ENCODE results near the gene LCN6. TPM values are rescaled to one million over a fixed set of nuclear protein-coding genes. Genes with fewer than 3 reads are reported as not detected.
"Not testable (repeated sequence)": the region's sequence is repeated elsewhere in the genome, so short reads cannot be mapped to it uniquely, and the experiment has no call there.

The LCN6 gene
- total RNA-seq, 4 donors from 2014 or later: 6.3 to 7.3 TPM; not detected in 2

DNA sequence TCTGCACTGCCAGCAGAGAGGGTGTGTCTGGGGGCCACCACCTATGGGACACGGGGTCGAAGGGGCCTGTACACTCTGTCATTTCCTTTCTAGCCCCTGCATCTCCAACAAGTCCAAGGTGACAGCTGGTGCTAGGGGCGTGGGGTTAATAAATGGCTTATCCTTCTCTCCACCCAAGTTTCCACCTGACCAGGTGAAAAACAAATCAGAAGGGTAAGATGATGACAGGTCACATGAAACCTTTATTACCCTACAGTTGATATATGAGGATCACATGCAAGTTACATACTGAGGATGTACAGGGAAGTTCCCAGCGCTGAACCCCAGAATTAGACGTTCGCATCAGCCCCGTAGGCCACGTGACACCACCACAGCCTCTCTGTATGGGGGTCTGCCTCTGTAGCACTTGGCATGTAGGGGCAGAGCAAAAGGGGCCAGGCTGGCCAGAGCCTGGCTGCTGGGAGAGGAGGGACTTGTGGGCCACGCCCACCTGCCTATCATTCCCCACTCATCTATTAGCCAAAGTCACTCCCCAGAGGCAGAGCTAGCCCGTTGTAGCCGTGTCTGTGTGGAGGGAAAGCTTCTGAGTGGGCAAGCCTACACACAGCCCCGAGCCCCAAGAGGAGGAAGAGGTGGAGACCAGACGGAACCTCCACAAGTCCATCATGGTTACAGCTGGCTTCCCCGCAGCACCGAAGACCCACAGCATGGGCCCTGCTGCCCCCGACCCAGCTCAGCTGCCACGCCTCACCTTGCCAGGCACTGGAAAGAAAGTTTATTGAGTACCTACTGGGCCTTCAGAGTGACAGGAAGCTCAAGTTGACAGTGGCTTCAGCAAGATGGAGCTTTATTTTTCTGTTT, 45.0 kb upstream of the LCN6 start:
- DNase-seq (ENCODE audit: low spot score in 2 of 2): no peak
- no peak overlapping the region for H3K4me3 ChIP-seq (ENCODE audit: low read depth, poor library complexity, severe bottlenecking)
- 75 to 82% methylated on average over 17 of the region's 17 CpGs for WGBS, 2 donors
- intact Hi-C loops (cut with DNase I; ENCODE audit: low total_unique reads): no loop called here
- TF ChIP-seq, protein P1, sequence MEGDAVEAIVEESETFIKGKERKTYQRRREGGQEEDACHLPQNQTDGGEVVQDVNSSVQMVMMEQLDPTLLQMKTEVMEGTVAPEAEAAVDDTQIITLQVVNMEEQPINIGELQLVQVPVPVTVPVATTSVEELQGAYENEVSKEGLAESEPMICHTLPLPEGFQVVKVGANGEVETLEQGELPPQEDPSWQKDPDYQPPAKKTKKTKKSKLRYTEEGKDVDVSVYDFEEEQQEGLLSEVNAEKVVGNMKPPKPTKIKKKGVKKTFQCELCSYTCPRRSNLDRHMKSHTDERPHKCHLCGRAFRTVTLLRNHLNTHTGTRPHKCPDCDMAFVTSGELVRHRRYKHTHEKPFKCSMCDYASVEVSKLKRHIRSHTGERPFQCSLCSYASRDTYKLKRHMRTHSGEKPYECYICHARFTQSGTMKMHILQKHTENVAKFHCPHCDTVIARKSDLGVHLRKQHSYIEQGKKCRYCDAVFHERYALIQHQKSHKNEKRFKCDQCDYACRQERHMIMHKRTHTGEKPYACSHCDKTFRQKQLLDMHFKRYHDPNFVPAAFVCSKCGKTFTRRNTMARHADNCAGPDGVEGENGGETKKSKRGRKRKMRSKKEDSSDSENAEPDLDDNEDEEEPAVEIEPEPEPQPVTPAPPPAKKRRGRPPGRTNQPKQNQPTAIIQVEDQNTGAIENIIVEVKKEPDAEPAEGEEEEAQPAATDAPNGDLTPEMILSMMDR (IDR thresholded peaks at IDR 0.05): no peak
- TF ChIP-seq POLR2A (IDR thresholded peaks at IDR 0.05): no peak

DNA sequence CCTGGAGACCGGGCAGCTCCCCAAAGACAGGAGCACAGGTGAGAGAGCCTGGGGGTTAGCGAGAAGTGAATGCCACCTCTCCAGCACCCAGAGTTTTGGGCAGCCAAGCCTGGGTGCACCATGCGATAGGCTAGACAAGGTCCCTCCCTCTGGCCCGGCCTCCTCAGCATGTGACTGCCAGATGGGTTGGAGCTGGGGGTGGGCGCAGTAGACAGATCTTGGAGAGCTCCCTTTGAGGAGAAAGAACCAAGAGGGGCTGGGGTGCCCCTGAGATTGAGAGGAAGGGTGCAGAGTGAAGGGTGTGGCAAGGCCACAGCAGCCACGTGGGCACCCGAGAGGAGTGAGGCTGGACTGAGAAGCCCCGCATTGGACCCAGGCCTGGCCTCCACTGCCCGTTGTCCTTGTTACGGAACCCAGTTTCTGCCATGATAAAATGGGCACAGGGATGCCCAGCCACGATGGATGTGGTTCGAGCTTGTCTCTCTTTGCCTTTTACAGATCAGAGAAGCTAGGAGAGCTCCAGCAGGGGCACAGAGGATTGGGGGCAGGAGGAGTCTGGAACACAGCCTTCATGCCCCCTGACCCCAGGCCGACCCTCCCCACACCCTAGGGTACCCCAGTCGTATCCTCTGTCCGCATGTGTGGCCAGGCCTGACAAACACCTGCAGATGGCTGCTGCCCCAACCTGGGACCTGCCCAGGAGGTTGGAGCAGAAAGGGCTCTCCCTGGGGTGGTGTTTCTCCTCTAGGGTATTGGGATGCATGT, 44.2 kb upstream of the LCN6 start:
- no peak overlapping the region for H3K4me3 ChIP-seq (ENCODE audit: low read depth, poor library complexity, severe bottlenecking)
- DNase-seq (ENCODE audit: low spot score in 2 of 2): no peak
- 71 to 84% methylated on average over 15 of the region's 15 CpGs for WGBS, 2 donors
- intact Hi-C loops (cut with DNase I; ENCODE audit: low total_unique reads): no loop called here
- TF ChIP-seq, protein P1 (IDR thresholded peaks at IDR 0.05): no peak
- TF ChIP-seq POLR2A (IDR thresholded peaks at IDR 0.05): no peak

DNA sequence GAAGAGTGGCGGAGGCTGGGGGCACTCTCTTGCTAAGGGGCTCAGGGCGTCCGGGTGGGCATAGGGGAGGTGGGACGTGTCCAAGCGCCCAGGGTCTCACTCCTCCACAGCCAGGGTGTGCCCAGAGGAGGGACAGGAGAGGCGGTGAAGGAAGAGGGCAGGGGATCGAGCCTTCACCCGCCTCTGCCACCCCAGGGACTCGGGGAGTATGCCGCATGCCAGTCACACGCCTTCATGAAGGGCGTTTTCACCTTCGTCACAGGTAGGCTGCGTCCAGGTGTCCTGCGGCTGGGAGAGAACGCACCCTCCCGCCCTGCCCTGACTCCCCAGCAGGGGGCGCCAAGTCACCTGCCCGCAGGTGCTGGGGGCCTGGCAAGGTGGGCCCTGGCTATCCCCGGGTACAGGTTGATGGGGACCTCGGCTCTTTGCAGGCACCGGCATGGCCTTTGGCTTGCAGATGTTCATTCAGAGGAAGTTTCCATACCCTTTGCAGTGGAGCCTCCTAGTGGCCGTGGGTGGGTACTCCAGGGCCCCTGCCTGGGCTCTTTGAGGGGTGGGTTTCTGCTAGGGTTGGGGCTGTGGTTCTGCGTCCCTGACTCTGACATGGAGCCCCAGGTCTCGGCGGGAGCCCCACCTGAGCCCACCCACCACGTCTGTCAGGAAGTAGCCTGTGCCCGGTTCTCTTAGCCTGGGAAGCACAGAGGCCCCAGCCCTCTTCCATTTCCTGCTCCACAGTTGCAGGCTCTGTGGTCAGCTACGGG, 43.4 kb upstream of the LCN6 start:
- peak overlapping the region; percentile 54 for H3K4me3 ChIP-seq (ENCODE audit: low read depth, poor library complexity, severe bottlenecking)
- no peak for TF ChIP-seq POLR2A (IDR thresholded peaks at IDR 0.05)
- TF ChIP-seq, protein P1 (IDR thresholded peaks at IDR 0.05): peak in 2 of 3 donors; percentile 8 to 54
- intact Hi-C loops (cut with DNase I; ENCODE audit: low total_unique reads): no loop called here
- 5 to 7% methylated on average over 18 to 29 of the region's 29 CpGs for WGBS, 2 donors
- DNase-seq (ENCODE audit: low spot score in 2 of 2): peak in 1 of 2 donors; percentile 93

DNA sequence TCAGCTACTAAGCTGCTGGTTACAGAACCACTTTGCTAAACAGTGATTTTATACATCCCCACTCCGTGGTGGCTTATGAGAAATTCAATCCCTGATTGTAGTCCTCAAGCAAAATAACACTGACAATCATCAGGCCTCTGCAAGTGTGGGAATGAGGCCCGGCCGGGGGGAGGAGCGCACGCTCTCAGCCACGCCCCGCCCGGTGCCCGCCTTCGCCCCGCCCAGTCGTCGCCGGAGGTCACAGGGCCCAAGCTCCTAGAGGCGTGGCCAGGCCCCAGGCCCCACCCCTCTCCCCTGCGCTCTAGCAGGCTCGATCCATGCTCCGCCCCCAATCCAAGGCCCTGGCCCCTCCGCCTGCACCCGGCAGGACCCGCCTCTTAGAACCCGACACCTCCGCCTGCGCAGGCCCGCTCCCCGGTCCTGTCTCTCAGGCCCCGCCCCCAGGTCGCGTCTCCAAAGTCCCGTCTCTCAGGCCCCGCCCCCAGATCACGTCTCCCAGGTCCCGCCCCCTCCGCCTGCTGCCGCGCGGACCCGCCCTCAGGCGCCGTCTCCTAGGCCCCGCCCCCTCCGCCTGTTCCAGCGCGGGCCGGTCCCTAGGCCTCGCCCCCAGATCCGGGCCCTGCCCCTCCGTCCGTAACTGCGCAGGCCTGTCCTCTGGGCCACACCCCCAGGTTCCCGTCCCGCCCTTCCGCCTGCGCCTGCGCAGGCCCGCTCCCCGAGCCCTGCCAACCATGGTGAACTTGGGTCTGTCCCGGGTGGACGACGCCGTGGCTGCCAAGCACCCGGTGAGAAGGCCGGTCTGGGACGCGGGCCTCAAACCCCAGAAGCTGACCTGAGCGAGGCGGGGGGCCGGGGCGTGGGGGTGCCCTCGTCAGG, 42.6 kb upstream of the LCN6 start, which contains the start of gene TMEM141:
TSS of gene TMEM141 (plus strand) at position 705 of the 876 bp plus-strand sequence. CDS start at position 732, 27 bp downstream.
- DNase-seq (ENCODE audit: low spot score in 2 of 2): peak; percentile 100
- peak in 1 of 2 donors; percentile 42 for TF ChIP-seq POLR2A (IDR thresholded peaks at IDR 0.05)
- TF ChIP-seq, protein P1 (IDR thresholded peaks at IDR 0.05): no peak
- peak within 1 kb of the TSS; percentile 54 for H3K4me3 ChIP-seq (ENCODE audit: low read depth, poor library complexity, severe bottlenecking)
- intact Hi-C loops (cut with DNase I; ENCODE audit: low total_unique reads): no loop called here
- WGBS, 2 donors: 0 to 2% methylated on average over 40 to 54 of the region's 70 CpGs

DNA sequence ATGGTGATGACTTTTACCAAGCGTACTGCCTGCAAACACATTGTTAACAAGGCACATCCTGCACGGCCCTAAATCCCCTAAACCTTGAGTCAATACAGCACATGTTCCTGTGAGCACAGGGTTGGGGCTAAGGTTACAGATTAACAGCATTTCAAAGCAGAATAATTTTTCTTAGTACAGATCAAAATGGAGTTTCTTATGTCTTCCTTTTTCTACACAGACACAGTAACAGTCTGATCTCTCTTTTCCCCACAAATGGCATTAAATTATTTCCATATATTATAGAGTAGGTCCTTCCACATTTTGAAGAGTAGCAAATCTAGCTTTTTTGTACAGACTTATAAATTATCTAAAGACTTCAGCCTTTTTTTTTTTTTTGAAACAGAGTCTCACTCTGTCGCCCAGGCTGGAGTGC, 41.2 kb upstream of the LCN6 start:
- TF ChIP-seq, protein P1 (IDR thresholded peaks at IDR 0.05): no peak
- no peak for TF ChIP-seq POLR2A (IDR thresholded peaks at IDR 0.05)
- H3K4me3 ChIP-seq (ENCODE audit: low read depth, poor library complexity, severe bottlenecking): no peak overlapping the region
- WGBS, 2 donors: 75 to 80% methylated on average over 3 of the region's 3 CpGs
- no peak for DNase-seq (ENCODE audit: low spot score in 2 of 2)
- intact Hi-C loops (cut with DNase I; ENCODE audit: low total_unique reads): no loop called here

DNA sequence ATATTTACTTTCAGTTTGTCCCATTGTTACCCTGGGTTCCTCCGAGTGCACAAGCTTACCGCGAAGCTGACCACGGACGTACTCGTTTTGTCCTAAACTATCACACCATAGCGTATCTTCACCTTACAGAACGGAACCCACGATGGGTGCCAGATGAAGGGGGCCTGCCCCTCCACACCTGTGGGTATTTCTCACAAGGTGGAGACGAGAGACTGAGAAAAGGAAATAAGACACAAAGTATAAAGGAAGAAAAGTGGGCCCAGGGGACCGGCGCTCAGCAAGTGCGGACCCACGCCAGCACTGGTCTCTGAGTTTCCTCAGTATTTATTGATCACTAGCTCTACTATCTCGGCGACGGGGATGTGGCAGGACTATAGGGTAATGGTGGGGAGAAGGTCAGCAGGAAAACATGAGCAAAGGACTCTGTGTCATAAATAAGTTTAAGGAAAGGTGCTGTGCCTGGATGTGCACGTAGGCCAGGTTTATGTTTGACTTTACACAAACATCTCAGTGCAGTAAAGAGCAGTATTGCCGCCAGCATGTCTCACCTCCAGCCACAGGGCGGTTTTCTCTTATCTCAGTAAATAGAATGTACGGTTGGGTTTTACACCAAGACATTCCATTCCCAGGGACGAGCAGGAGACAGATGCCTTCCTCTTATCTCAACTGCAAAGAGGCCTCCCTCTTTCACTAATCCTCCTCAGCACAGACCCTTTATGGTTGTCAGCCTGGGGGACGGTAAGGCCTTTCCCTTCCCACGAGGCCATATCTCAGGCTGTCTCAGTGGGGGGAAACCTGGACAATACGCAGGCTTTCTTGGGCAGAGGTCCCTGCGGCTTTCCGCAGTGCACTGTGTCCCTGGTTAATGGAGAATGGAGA, 40.6 kb upstream of the LCN6 start:
- 80 to 85% methylated on average over 27 of the region's 27 CpGs for WGBS, 2 donors
- DNase-seq (ENCODE audit: low spot score in 2 of 2); intact Hi-C loops (cut with DNase I; ENCODE audit: low total_unique reads); H3K4me3 ChIP-seq (ENCODE audit: low read depth, poor library complexity, severe bottlenecking): not testable (repeated sequence)
